HG02588 (cell line): ENCODE results near the gene SMPD1.

Source experiments
- ATAC-seq: cut with Tn5 transposase; IDR thresholded peaks from one replicate; pipeline ENCODE4 v1.9.1; 2021; ENCODE audit warnings: mild to moderate bottlenecking, moderate library complexity; ENCODE audit not compliant: unreplicated experiment

The SMPD1 gene

GRCh38 chr11:6410695-6411430 lies 20.6 kb downstream of the SMPD1 start:
- ATAC-seq = no peak

GRCh38 chr11:6411594-6412031 lies 21.3 kb downstream of the SMPD1 start:
- no peak for ATAC-seq

GRCh38 chr11:6413791-6414201 lies 23.5 kb downstream of the SMPD1 start:
- ATAC-seq = no peak

- no peak for ATAC-seq
These were observed 24.6 kb downstream of the SMPD1 start for GRCh38 chr11:6414874-6415328.

GRCh38 chr11:6415797-6416196 lies 25.5 kb downstream of the SMPD1 start:
- no peak for ATAC-seq

GRCh38 chr11:6417907-6418556 lies 27.8 kb downstream of the SMPD1 start:
- no peak for ATAC-seq

- ATAC-seq = no peak
These were observed 28.3 kb downstream of the SMPD1 start for GRCh38 chr11:6418557-6419008.

- peak; percentile 53 for ATAC-seq
These were observed 28.8 kb downstream of the SMPD1 start, which contains the start of gene APBB1 for GRCh38 chr11:6419009-6419631. TSS of gene APBB1 (minus strand) at chr11:6419094. CDS start at chr11:6411347, 7,747 bp downstream.

GRCh38 chr11:6420677-6421076 lies 30.4 kb downstream of the SMPD1 start:
- no peak for ATAC-seq

GRCh38 chr11:6427516-6427915 lies 37.2 kb downstream of the SMPD1 start:
- ATAC-seq = no peak

GRCh38 chr11:6431861-6432260 lies 41.6 kb downstream of the SMPD1 start:
- ATAC-seq = no peak

- ATAC-seq = no peak
These were observed 43.9 kb downstream of the SMPD1 start for GRCh38 chr11:6433998-6434660.

GRCh38 chr11:6437423-6437822 lies 47.1 kb downstream of the SMPD1 start:
- ATAC-seq = no peak

GRCh38 chr11:6437993-6438392 lies 47.7 kb downstream of the SMPD1 start:
- ATAC-seq = no peak

GRCh38 chr11:6438979-6439571 lies 48.8 kb downstream of the SMPD1 start:
- ATAC-seq = no peak

- no peak for ATAC-seq
These were observed 50.7 kb downstream of the SMPD1 start, which contains the start of gene HPX for GRCh38 chr11:6440906-6441358. TSS of gene HPX (minus strand) at chr11:6440987. CDS start at chr11:6440963, 24 bp downstream.

GRCh38 chr11:6442441-6442840 lies 52.2 kb downstream of the SMPD1 start:
- ATAC-seq = no peak

GRCh38 chr11:6443269-6444003 lies 53.2 kb downstream of the SMPD1 start:
- peak; percentile 86 for ATAC-seq
